GM21528 (cell line): ENCODE measurements around the gene OSBPL3.

ENCODE experiments used
- ATAC-seq: cut with Tn5 transposase; IDR thresholded peaks from one replicate; pipeline ENCODE4 v1.9.1; 2021; ENCODE audit warnings: mild to moderate bottlenecking, moderate library complexity; ENCODE audit not compliant: unreplicated experiment, low FRiP score

OSBPL3 gene

DNA sequence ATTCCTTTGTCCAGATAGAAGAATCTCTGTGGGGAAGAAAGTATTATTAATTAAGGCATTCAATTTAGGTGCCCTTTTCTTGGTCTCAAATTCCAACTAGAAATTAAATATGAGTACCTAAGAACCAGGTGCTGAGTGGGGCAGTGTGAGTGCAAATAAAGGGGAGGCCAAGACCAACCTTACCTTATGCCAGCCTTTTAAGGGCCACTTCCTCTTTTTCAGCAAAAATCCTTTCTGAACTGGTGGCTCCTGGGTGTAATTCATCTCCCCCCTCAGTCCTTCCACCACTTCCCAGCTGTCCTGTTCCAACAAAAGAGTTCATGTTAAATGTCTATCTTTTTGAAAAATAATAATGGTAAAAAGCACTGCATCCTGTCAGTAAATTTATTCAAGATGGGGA is 108.2 kb downstream of the OSBPL3 start:
- ATAC-seq, result no peak

DNA sequence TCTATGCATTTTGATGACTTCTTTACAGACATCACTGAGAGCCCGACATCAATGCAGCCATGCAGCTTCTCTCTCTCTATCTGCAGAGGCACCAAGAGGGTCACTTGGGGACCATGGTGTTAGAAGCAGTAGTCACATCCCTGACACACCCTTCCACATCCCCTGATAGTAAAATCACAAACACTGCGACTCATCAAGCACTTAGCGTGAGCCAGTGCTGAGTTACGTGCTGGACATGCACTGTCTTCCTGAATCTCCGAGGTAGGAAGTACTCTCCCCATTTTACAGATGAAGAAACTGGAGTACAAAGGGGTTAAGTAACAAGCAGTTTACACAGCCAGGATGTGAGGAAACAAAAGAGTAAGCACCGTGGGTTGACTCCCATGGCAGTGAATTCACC is 109.2 kb downstream of the OSBPL3 start:
- ATAC-seq, result no peak

DNA sequence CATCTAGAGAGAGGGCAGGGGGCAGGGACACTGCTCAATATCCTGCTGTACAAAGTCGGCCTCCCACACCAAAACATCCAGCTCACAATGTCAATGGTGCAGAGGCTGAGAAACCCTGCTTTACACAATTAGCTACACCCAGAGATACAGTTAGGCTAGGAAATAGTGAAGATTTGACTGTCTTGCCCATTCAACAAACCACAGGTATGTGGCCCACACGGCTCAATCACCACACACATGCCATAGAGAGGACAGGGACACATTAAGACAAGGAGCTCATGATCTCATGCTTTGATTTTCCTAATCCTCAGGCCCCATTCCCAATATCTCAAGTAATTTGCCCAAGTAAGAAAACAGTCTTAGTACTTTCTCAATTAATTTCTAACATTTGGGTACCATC is 110.4 kb downstream of the OSBPL3 start:
- no peak for ATAC-seq

DNA sequence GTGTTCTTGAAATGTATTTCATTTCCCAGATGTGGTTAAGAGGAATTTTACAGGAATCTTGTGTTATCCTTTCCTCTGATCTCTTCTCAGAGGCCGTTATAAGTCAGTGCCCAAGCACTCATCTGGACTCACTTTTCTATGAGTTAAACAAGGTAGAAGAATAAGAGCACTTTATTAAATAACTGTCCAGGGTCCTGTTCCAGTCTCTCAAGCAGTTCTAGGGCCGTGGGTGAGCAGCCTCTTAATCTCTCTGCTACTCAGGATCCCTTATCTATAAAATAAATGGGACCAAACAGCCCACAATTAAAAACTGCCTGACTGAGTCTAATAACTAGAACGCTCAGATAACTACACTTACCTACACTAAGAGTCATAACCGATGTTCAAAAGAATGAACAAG is 111.2 kb downstream of the OSBPL3 start:
- no peak for ATAC-seq

DNA sequence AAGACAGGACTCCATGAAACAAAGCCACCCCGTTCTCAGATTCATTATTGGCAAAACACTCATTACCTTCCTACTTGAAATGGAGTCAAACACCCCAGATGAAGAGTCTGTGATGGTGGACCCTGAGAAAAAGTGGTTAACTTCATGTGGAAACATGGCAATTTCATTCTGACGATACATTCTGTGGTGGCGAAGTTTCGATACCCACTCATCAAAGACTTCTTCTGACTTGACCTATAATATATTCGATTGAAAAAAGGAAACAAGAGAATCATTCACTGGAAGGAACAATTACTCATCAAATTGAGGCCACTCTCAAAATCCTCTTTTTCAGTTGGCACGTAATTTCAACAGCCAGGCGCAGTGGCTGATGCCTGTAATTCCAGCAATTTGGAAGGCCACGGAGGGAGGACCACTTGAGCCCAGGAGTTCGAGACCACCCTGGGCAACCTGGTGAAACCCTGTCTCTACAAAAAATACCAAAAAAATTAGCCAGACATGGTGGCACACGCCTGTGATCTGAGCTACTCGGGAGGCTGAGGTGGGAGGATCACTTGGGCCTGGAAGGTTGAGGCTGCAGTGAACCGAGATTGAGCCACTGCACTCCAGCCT is 113.9 kb downstream of the OSBPL3 start:
- no peak for ATAC-seq

DNA sequence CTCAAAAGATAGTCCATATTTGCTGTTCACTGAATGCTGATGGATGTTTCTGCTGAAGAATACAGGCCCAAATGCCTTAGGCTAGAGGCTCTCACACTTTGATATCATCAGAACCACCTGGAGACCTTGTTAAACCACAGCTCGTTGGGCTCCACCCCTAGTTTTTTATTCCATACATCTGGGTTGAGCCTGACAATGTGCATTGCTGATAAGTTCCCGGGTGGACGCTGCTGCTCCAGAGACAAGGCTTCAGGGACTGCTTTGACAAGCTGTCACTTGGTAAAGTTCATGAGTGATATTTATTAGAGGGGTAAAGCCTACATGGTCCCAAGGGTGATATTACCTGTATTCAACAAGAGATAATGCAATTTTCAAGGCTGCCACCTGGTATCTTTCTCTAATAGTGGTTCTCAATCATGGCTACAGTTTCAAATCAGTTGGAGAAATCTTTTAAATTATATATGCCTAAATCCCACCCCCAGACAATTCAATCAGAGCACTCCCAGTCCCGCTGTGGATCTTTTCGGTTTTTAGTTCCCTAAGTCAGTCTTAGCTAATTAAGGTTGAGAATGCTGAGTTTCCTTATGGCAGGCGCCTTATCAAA is 115.7 kb downstream of the OSBPL3 start:
- ATAC-seq, result no peak

DNA sequence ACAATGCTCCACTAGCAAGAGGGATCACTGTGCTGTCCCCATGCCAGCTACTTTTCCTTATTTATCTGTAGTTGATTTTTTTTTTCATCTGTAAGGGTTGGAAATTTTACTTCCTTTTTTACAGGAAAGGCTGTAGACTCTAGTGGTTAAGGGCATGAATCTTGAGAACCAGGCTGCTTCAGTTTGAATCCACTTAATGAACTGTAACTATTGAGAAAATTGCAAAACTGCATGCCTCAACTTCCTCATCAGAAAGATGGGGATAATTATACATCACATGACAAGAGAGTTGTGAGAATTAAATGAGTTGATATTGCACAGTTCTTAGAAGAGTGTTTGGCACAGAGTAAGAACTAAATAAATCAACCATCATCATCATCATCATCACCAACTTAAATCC is 116.4 kb downstream of the OSBPL3 start:
- ATAC-seq, result no peak

DNA sequence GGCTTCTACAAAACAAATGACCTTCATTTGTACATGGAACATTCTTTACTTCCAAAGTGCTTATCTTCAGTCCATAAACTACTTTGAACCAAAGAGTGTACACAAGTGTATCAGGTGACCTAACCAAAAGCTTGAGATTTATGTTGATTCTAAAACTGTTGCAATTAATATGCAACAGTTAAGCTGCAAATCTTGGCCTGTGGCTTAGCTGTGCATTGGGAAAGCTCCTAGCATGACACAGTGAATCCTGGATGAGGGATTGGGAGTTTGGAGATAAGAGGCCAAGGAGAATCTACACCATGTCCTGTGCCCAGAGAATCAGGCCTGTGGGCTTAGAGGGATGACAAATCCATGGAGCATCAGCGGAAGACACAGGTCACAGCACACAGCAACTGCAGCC is 117.5 kb downstream of the OSBPL3 start:
- ATAC-seq, result no peak

DNA sequence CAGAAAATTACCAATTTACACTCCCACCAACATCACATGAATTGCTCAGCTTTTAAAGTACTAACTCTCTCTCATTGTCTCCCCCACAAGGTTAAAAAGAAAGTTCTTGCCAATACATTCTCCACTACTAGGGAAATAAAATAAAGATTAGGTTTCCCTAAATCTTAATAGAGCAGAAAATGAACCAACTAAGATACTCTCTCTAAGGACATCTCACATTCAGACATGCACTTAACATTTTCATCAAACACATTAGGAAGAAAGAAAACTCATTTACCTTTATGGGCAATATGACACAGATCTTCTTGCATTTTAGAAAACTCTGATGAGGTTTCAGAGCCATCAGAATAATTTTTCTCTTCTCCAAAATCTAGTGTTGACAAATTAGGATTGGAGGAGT is 118.6 kb downstream of the OSBPL3 start:
- ATAC-seq, result no peak

DNA sequence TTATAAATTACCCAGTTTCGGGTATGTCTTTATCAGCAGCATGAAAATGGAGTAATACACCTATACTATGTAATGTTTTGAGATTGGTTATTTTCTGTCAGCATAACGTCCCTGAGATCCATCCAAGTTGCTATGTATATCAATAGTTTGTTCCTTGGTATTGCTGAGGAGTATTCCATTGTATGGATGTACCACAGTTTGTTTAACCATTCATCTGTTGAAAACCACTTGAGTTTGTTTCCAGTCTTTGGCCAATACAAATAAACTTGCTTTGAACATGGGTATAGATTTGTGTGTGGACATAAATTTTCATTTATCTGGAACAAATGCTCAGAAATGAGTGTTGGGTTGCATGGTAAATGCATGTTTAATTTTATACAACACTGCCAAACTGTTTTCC is 119.4 kb downstream of the OSBPL3 start:
- ATAC-seq, result no peak

DNA sequence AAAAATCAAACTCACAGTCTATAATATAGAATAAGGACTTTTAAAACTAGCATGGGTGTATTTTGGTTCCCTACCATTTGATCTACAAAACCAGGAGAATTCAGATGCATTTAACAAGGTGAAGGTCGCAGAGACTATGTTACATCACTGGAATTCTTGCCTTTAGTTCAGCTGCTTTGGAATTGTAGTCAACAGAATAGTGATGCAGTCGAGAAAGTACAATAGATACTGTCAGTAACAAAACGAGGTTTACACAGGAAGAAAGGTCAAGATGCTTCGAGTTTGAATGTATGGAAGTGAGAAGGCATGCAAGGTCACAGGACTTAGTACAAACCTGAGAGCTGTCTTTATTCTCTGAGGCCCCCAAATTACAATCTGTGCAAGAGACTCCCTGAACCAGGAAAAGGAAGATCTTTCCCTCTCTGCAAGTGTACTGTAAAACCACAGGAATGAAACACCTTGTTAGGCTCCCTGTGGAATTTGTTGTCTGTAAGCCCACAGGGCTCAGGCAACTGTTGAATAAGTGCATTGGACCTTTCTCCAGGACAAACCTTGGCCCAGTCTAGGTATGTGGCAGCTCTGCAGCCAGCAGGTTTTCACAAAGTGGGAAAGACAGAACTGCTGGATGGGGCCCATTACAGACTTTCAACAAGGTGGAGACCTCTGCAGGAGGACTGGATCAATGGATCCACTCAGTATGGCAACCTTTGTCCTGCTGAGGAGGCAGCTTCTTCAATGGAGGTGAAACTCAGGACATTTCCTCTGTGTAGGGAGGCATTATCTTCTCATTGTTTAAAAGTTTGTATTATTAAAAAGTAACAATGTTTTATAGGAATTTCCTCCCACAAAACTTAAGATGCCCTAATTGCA is 121.6 kb downstream of the OSBPL3 start:
- ATAC-seq, result no peak

DNA sequence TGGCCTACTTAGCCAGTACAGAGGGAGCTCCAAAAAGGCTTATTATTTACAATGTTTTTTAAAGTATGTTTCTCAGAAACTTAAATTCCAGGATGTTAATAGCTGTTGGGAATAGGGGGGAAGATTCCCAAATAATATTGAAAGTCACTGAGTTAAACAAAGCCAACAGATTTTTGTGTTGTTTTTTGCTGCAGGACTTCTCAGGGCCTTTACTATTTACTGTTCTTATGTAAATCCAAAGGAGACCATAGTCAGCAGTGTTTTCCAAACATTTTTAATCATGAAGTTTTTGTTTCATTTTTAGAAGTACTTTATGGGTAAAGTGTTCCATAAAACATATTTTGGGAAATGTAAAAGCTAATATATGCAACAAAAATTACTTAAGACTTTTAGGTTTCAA is 122.4 kb downstream of the OSBPL3 start:
- no peak for ATAC-seq

DNA sequence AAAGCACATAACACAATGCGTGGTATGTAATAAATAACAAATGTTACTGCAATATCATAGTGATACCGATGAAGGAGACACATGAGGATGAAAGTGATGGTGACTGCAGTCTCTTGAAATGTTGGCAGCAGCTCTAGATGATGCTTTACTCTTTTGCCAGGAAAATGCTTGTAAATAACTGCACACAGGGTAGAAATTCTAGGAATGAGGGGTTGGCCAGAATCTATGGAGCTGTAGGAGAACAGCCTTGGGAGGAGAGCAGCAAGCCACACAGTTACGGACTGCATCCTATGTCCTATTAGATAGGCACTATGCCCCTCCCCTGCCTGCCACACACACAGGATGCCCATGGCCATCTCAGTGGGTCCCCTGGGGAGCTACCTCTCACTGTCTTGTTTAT is 125.1 kb downstream of the OSBPL3 start:
- ATAC-seq, result no peak

DNA sequence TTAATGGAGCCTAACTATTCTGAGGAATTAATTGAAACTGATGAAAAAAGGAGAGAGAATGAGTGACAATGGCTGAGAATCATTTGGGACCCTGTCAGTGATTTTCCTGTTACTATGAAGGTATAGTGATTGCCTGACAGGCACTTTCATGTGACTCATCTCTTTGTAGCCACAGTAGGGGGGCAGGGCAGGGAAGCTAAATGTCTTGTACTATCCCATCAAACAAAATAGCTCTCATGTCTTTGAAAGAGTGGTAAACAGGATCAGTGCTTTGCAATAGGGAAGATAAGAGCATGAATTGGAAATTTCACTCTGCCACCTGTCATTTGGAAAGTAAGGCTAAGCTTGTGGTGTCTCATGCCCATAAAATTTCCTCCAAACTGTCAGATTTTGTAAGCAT is 128.2 kb downstream of the OSBPL3 start:
- no peak for ATAC-seq

DNA sequence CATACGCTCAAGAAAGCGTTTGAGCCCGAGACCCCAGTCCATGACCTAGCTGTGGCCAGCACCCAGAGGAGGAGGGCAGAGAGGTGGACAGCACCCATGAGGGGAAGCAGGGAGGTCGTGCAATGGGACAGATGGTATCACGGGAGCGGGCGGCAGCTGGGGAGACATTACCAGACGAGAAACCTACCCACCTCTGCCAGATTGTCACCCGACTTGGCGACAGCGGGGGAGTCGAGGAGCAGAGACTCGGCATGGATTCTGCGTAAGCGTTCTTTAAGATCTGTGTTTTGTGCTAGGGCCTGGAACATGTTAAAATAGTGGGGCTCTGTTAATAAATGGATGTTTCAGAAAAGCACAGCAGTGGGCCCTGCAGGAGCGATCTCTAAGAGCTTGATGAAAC is 131.1 kb downstream of the OSBPL3 start:
- ATAC-seq, result no peak

DNA sequence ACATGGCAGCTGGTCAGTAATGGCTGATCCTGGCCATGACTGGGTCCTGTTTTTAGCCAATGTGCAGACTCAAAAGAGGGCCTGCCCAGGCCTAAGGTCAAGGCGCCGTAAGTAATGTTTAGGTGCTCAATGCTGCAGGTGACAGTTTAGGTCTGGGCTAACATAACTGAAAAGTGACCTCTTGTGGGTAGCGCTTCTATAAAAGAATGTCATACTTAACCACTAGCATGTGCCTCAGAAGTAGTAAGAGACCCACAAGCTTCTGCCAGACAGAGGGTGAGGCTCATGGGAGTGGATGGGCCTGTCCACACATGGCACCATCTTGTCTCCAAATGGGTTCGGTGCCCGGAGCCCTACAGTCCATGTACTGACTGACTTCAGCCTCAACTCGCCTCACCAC is 132.2 kb downstream of the OSBPL3 start:
- no peak for ATAC-seq

DNA sequence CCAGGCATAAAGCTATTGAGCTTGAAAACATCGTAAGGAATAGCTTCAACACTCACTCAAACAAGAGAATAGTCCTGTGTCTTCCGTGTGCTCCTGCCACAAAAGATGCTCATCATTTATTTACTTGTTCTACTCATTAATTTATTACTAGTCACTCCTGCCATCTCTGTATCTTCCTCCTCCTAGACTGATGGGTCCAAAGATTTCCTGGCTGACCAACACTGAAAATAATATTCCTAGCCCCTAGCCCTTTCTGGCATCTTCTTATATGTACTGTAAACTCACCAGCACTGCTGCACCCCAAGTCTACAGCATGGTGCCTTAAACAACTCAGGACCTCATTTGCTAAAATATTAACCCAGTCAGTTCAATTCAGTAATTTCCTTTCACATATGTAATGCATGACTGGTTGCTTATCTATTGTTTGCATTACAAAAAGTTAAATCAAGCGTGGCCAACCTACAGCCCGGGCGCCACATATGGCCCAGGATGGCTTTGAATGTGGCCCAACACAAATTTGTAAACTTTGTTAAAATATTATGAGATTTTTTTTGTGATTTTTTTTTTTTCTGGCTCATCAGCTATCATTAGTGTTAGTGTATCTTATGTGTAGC is 136.1 kb downstream of the OSBPL3 start:
- no peak for ATAC-seq

DNA sequence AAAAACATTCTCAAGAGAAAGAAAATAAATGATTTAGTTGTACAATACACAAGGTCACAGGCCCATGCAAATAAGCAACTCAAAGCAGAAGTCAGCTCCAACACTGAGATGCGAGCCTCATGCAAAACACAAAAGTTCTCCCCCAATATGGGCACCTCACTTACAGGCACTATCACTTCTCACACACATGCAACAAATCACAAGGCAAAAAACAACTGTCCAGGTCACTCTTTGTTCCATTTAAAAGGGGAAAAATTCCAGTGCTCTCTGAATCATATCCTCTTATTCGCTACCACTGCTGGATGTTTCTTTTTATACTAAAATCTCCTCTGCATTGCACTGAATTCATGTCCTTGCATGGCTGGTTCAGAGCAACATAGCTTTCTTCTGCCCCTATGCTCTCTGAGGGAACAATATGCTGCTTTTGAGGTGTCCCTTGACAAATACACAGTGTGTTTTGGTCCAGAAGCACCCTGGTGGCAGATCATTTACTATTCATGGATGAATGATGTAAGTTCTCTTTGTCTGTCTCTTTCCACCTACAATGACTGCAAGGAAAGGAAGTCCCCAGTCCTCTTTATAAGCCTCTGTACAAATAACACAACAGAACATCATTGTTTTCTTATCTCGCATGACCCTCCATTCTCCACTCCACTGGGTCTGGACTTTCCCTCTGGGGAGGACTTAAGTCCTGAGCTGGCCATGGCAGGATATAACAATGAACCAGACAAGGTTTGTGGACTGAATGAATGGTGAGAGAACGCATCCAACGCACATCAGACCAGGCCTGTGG is 137.3 kb downstream of the OSBPL3 start:
- ATAC-seq, result peak; percentile 67

DNA sequence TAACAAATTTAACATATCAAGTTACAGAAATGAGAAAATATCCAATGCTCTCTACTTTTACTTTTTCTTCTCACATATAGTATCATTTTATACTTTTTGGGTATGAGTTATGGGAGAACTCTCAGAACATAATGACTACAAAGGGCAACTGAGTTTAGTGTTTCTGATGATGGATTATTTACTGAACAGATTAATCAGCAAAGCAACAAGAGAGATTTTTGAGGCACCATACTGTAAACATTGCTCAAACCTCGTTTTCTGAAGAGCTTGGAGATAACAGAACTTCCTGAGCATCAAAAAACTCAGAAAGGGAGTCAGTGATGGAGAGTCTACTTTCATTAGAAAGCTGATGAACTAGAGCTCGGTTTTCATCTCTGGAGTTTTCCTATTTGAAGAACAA is 137.9 kb downstream of the OSBPL3 start:
- ATAC-seq, result no peak

DNA sequence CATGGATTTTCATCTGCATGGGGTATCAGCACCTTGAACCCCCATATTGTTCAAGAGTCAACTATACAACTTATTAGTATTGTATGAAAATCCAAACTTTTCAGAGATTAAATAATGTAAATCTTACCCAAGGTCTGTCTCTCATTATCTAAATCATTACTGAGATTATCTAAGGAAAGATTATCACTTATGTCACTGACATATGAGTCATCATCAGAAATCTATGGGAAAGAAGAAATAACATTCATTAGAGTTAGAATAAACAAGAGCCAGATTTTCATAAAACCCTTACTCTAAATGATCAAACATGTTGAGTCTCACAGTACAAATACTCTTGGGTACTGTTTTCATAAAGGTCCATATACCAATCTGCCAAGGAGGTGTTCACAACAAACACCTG is 139.4 kb downstream of the OSBPL3 start:
- ATAC-seq, result no peak

DNA sequence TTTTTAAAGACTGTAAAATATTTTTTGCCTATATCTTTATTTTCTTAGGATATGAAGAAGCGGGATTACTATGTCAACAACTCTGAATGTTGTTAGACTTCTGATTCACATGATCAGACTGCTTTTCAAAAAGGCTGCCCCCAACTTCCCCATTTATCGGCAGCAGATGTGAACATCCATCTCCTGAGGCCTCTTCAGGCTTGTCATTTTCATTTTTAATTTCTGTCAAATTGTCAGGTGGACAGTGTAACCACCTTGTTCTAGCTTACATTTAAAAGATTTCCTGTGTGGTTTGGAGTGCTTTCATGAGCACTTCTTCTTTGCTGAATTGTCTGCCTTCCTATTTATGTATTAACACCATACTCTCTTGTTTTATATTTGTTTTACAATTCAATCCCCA is 143.9 kb downstream of the OSBPL3 start:
- peak; percentile 74 for ATAC-seq
